Measurements from ENCODE around the gene TIAM1.

TIAM1 gene

GRCh38 chr21:31352836-31353235 is 8.8 kb upstream of the TIAM1 start:
- DNase-seq (ENCODE audit: low read depth), result no peak

GRCh38 chr21:31351960-31352359 is 7.9 kb upstream of the TIAM1 start:
- no peak for DNase-seq (ENCODE audit: low read depth)

GRCh38 chr21:31351438-31351837 is 7.4 kb upstream of the TIAM1 start:
- DNase-seq (ENCODE audit: low read depth), result no peak

GRCh38 chr21:31349208-31349607 is 5.1 kb upstream of the TIAM1 start:
- no peak for DNase-seq (ENCODE audit: low read depth)

GRCh38 chr21:31348188-31348587 is 4.1 kb upstream of the TIAM1 start:
- no peak for DNase-seq (ENCODE audit: low read depth)

GRCh38 chr21:31347435-31348032 is 3.5 kb upstream of the TIAM1 start:
- DNase-seq (ENCODE audit: low read depth), result no peak

GRCh38 chr21:31346256-31346821 is 2.3 kb upstream of the TIAM1 start:
- DNase-seq (ENCODE audit: low read depth), result no peak

- DNase-seq (ENCODE audit: low read depth), result no peak
Measured at GRCh38 chr21:31345136-31345535, 1.1 kb upstream of the TIAM1 start.

- no peak for DNase-seq (ENCODE audit: low read depth)
Measured at GRCh38 chr21:31343030-31343510, 991 bp downstream of the TIAM1 start.

- DNase-seq (ENCODE audit: low read depth), result no peak
Measured at GRCh38 chr21:31342348-31342747, 1.7 kb downstream of the TIAM1 start.

GRCh38 chr21:31340942-31341487 is 3.0 kb downstream of the TIAM1 start:
- no peak for DNase-seq (ENCODE audit: low read depth)

- DNase-seq (ENCODE audit: low read depth), result no peak
Measured at GRCh38 chr21:31340514-31340913, 3.5 kb downstream of the TIAM1 start.

GRCh38 chr21:31339721-31340120 is 4.3 kb downstream of the TIAM1 start:
- DNase-seq (ENCODE audit: low read depth), result no peak

- DNase-seq (ENCODE audit: low read depth), result no peak
Measured at GRCh38 chr21:31338908-31339368, 5.1 kb downstream of the TIAM1 start.

GRCh38 chr21:31337996-31338907 is 5.8 kb downstream of the TIAM1 start:
- DNase-seq (ENCODE audit: low read depth), result no peak

GRCh38 chr21:31337086-31337485 is 7.0 kb downstream of the TIAM1 start:
- DNase-seq (ENCODE audit: low read depth), result no peak

- DNase-seq (ENCODE audit: low read depth), result no peak
Measured at GRCh38 chr21:31336739-31337040, 7.4 kb downstream of the TIAM1 start.

GRCh38 chr21:31335957-31336738 is 7.9 kb downstream of the TIAM1 start:
- no peak for DNase-seq (ENCODE audit: low read depth)

- no peak for DNase-seq (ENCODE audit: low read depth)
Measured at GRCh38 chr21:31334648-31335121, 9.4 kb downstream of the TIAM1 start.

GRCh38 chr21:31332525-31332924 is 11.5 kb downstream of the TIAM1 start:
- DNase-seq (ENCODE audit: low read depth), result no peak

- DNase-seq (ENCODE audit: low read depth), result no peak
Measured at GRCh38 chr21:31331231-31331630, 12.8 kb downstream of the TIAM1 start.

- DNase-seq (ENCODE audit: low read depth), result no peak
Measured at GRCh38 chr21:31330144-31330483, 13.9 kb downstream of the TIAM1 start.

All from stimulated activated CD8-positive, alpha-beta memory T cell treated with anti-CD3 and anti-CD28 coated beads, Interleukin-15, amount 100 ng/mL, for 24 hours (primary cell).